Measurements from ENCODE around the gene CREB3L1. TPM values are rescaled to one million over a fixed set of nuclear protein-coding genes. Genes with fewer than 3 reads are reported as not detected.

Gene CREB3L1
- total and polyA plus RNA-seq, 2 of the 13 experiments (the other 11 are each of a cell fraction or from before 2014, with no cell fraction given) = not detected

DNA sequence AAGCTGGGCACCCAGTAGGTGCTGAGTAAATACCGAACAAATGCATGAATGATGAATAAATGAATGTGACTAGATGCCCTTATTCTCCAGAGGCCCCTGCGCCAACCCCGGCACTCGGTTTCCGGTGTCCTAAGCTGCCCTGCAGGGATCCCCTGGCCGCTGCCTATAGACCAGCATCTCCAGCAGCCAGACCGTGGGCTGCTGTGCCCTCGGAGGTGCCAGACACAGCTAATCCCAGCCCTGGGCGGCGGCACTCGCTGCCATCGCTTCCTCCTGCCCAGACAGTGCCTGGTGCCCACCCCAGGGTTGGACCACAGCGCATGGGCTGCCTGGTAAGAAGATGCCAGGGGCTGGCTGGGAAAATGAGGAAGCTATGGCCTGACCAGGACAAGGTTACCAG lies 15.6 kb downstream of the CREB3L1 start:
- no peak overlapping the region for H3K4me3 ChIP-seq (replicated peaks in 1 of 3; ENCODE audit: insufficient read depth in 1 of 3, low read depth in 2 of 3, low read length in 3 of 3)
- H2AFZ ChIP-seq (ENCODE audit: low read length) = no peak overlapping the region
- no TSS peak for BruUV-seq (replicated peaks)
- in situ Hi-C loops (cut with HindIII; ENCODE audit: extremely low pct_ligation_motif_present, low pct_unique_long_range_greater_than_20kb) = no loop called here
- H3K4me1 ChIP-seq (ENCODE audit: insufficient read depth, low read length) = peaks cover 27% of the 10 kb centered on the region
- DNase-seq (ENCODE audit: low spot score) (no peak), FAIRE-seq (no peak), ATAC-seq (no peak)
- no peak overlapping the region for H3K27ac ChIP-seq (ENCODE audit: extremely low read length, insufficient read depth, low read length)
- intact Hi-C loops (cut with micrococcal nuclease; ENCODE audit: unreplicated experiment) = no loop called here
- no peaks in the 10 kb centered on the region for H3K36me3 ChIP-seq (replicated peaks in 1 of 2; ENCODE audit: control insufficient read depth in 1 of 2, insufficient read depth in 2 of 2, low read length in 2 of 2)
- no peak overlapping the region for H3K9ac ChIP-seq (ENCODE audit: insufficient read depth, low read depth, low read length)
- ChIA-PET POLR2A (no interaction called here), CTCF (ENCODE audit: low intra/inter-chr PET ratio, low total read pairs) (no interaction called here)
- no peaks in the 10 kb centered on the region for H3K79me2 ChIP-seq (ENCODE audit: insufficient read depth, low read length)
- no peak overlapping the region for H3K4me2 ChIP-seq (ENCODE audit: low read depth, low read length)
- WGBS (ENCODE audit: low lambda C conversion rate) = 43% methylated on average over 5 of the region's 13 CpGs
- peaks cover 20 to 73% of the 10 kb centered on the region in 2 experiments; a peak in 4 of 5 replicates for H3K27me3 ChIP-seq (ENCODE audit: control insufficient read depth in 1 of 2, insufficient read depth in 2 of 2, low read length in 2 of 2)
- H4K20me1 ChIP-seq (ENCODE audit: insufficient read depth, low read length) = no peaks in the 10 kb centered on the region
- no peaks in the 10 kb centered on the region for H3K9me3 ChIP-seq (ENCODE audit: low read length)
- TF ChIP-seq, protein P1, sequence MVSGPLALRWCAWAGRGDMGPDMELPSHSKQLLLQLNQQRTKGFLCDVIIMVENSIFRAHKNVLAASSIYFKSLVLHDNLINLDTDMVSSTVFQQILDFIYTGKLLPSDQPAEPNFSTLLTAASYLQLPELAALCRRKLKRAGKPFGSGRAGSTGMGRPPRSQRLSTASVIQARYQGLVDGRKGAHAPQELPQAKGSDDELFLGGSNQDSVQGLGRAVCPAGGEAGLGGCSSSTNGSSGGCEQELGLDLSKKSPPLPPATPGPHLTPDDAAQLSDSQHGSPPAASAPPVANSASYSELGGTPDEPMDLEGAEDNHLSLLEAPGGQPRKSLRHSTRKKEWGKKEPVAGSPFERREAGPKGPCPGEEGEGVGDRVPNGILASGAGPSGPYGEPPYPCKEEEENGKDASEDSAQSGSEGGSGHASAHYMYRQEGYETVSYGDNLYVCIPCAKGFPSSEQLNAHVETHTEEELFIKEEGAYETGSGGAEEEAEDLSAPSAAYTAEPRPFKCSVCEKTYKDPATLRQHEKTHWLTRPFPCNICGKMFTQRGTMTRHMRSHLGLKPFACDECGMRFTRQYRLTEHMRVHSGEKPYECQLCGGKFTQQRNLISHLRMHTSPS (CRISPR knock-in tag; IDR thresholded peaks at IDR 0.05; ENCODE audit: low read depth) = no peak
- TF ChIP-seq SIN3A (IDR thresholded peaks at IDR 0.05; ENCODE audit: borderline replicate concordance, low read depth, low read length) (no peak), DNMT1 (CRISPR knock-in tag; IDR thresholded peaks at IDR 0.05) (no peak), ZNF367 (CRISPR knock-in tag; IDR thresholded peaks at IDR 0.05; ENCODE audit: borderline replicate concordance) (no peak), ZBTB21 (CRISPR knock-in tag; IDR thresholded peaks at IDR 0.05) (no peak), ETV5 (CRISPR knock-in tag; IDR thresholded peaks at IDR 0.05; ENCODE audit: borderline replicate concordance) (no peak), CHCHD3 (CRISPR knock-in tag; IDR thresholded peaks at IDR 0.05) (no peak), ZNF790 (CRISPR knock-in tag; IDR thresholded peaks at IDR 0.05; ENCODE audit: borderline replicate concordance) (no peak), SOX5 (CRISPR knock-in tag; IDR thresholded peaks at IDR 0.05; ENCODE audit: borderline replicate concordance) (no peak), REPIN1 (CRISPR knock-in tag; IDR thresholded peaks at IDR 0.05; ENCODE audit: borderline replicate concordance, low read depth) (no peak)
- TF ChIP-seq, protein P2, sequence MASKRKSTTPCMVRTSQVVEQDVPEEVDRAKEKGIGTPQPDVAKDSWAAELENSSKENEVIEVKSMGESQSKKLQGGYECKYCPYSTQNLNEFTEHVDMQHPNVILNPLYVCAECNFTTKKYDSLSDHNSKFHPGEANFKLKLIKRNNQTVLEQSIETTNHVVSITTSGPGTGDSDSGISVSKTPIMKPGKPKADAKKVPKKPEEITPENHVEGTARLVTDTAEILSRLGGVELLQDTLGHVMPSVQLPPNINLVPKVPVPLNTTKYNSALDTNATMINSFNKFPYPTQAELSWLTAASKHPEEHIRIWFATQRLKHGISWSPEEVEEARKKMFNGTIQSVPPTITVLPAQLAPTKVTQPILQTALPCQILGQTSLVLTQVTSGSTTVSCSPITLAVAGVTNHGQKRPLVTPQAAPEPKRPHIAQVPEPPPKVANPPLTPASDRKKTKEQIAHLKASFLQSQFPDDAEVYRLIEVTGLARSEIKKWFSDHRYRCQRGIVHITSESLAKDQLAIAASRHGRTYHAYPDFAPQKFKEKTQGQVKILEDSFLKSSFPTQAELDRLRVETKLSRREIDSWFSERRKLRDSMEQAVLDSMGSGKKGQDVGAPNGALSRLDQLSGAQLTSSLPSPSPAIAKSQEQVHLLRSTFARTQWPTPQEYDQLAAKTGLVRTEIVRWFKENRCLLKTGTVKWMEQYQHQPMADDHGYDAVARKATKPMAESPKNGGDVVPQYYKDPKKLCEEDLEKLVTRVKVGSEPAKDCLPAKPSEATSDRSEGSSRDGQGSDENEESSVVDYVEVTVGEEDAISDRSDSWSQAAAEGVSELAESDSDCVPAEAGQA (IDR thresholded peaks at IDR 0.05; ENCODE audit: low read depth) = no peak
- TF ChIP-seq, protein P2 (CRISPR knock-in tag; IDR thresholded peaks at IDR 0.05; ENCODE audit: borderline replicate concordance) = no peak
- TF ChIP-seq, protein P3, sequence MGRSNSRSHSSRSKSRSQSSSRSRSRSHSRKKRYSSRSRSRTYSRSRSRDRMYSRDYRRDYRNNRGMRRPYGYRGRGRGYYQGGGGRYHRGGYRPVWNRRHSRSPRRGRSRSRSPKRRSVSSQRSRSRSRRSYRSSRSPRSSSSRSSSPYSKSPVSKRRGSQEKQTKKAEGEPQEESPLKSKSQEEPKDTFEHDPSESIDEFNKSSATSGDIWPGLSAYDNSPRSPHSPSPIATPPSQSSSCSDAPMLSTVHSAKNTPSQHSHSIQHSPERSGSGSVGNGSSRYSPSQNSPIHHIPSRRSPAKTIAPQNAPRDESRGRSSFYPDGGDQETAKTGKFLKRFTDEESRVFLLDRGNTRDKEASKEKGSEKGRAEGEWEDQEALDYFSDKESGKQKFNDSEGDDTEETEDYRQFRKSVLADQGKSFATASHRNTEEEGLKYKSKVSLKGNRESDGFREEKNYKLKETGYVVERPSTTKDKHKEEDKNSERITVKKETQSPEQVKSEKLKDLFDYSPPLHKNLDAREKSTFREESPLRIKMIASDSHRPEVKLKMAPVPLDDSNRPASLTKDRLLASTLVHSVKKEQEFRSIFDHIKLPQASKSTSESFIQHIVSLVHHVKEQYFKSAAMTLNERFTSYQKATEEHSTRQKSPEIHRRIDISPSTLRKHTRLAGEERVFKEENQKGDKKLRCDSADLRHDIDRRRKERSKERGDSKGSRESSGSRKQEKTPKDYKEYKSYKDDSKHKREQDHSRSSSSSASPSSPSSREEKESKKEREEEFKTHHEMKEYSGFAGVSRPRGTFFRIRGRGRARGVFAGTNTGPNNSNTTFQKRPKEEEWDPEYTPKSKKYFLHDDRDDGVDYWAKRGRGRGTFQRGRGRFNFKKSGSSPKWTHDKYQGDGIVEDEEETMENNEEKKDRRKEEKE (IDR thresholded peaks at IDR 0.05) = no peak
- TF ChIP-seq, protein P4, sequence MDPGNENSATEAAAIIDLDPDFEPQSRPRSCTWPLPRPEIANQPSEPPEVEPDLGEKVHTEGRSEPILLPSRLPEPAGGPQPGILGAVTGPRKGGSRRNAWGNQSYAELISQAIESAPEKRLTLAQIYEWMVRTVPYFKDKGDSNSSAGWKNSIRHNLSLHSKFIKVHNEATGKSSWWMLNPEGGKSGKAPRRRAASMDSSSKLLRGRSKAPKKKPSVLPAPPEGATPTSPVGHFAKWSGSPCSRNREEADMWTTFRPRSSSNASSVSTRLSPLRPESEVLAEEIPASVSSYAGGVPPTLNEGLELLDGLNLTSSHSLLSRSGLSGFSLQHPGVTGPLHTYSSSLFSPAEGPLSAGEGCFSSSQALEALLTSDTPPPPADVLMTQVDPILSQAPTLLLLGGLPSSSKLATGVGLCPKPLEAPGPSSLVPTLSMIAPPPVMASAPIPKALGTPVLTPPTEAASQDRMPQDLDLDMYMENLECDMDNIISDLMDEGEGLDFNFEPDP (CRISPR knock-in tag; conservative IDR thresholded peaks at IDR 0.05) = no peak
